ENCODE data around the gene FBXO36. TPM values are rescaled to one million over a fixed set of nuclear protein-coding genes. Genes with fewer than 3 reads are reported as not detected.
A peak's percentile ranks its signal among the peaks of the same experiment; 100 is the strongest.

Gene FBXO36
- total RNA-seq, 2 experiments from 2014 or later, result 0.71 to 1.1 TPM

- peak; percentile 83 for DNase-seq
- Mint-ChIP-seq H3K27ac (no peak overlapping the region), H3K4me3 (no peak overlapping the region), H3K4me1 (peaks cover 7% of the 10 kb centered on the region), H3K27me3 (no peaks in the 10 kb centered on the region), H3K9me3 (no peaks in the 10 kb centered on the region), H3K36me3 (ENCODE audit: low read depth) (no peaks in the 10 kb centered on the region)
- ChIA-PET CTCF (interaction anchor here (0.6 to 5.3 kb wide), 18 partner anchors 9 to 671 kb away, joined by 3 to 41 read pairs (median 4); partner anchors contain the start of gene SLC16A14), POLR2A (no interaction called here)
Observed at GRCh38 chr2:230007931-230008707, 85.8 kb downstream of the FBXO36 start.

DNA sequence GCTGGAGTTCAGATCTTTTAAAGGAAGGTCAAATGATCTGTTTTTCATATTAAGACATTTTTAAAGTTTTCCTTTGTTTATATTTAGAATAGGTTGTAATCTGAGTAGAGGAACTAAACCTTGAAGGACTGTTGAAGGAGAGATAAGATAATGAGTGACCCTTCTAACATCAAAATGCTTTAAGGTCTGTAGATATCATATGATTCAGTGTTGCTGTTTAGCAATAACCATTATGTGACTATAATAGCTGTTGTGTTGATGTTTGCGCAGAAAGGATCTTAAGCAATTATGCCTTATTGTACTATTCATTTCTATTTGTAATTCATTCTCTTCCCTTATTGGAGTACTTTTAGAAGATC, 86.4 kb downstream of the FBXO36 start:
- no peak overlapping the region for H3K27ac Mint-ChIP-seq
- H3K9me3 Mint-ChIP-seq, result no peaks in the 10 kb centered on the region

DNA sequence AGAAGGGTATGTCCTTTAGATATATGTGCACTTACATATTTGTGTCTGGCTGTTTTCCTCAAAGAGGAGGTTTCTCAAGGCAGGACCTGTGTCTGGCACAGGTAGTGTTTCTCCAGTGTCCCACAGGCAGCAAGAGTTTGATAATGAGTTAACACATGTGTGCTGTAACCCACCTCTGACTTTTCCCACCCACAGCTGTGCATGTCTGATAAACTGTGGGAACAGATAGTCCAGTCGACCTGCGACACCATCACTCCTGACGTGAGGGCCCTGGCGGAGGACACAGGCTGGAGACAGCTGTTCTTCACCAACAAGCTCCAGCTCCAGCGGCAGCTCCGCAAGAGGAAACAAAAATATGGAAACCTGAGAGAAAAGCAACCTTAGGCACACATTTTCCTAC, 88.2 kb downstream of the FBXO36 start:
- Mint-ChIP-seq H3K27ac (no peak overlapping the region), H3K4me3 (no peak overlapping the region), H3K36me3 (ENCODE audit: low read depth) (no peaks in the 10 kb centered on the region), H3K4me1 (peaks cover 7% of the 10 kb centered on the region), H3K9me3 (no peaks in the 10 kb centered on the region), H3K27me3 (no peaks in the 10 kb centered on the region)
- POLR2A ChIA-PET, result no interaction called here
- CTCF ChIA-PET, result interaction anchor here (1.1 to 3.3 kb wide), 3 partner anchors 12 to 148 kb away, joined by 3 to 41 read pairs (median 5); no protein-coding TSS in a partner anchor
- DNase-seq, result no peak

More for the DNA sequence above, 86.4 kb downstream of the FBXO36 start:
- CTCF ChIA-PET, result interaction anchor here (0.6 to 5.3 kb wide), 17 partner anchors 8 to 670 kb away, joined by 3 to 41 read pairs (median 4); partner anchors contain the start of gene SLC16A14
- POLR2A ChIA-PET, result no interaction called here
- Mint-ChIP-seq H3K27me3 (no peaks in the 10 kb centered on the region), H3K36me3 (ENCODE audit: low read depth) (no peaks in the 10 kb centered on the region), H3K4me1 (peaks cover 7% of the 10 kb centered on the region), H3K4me3 (no peak overlapping the region)
- DNase-seq, result no peak

DNA sequence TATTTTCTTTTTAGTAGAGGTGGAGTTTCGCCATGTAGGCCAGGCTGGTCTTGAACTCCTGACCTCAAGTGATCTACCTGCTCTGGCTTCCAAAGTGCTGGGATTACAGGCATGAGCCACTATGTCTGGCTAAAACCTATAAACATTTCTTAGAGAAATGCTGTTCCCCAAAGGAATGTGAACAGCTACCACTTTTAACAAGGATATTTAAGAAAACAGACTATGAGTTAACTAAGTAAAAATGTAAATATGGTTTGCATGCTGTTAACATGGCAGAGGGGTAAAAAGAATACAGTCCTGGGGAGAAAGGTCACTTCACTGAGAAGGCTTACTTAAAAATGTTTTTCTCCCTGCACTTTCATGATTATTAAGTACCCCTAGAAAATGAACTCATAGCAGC, 89.3 kb downstream of the FBXO36 start:
- no peaks in the 10 kb centered on the region for H3K9me3 Mint-ChIP-seq
- DNase-seq, result no peak
- ChIA-PET POLR2A (no interaction called here), CTCF (interaction anchor here (1.1 to 2.0 kb wide), 2 partner anchors 11 to 21 kb away, joined by 3 to 5 read pairs; no protein-coding TSS in a partner anchor)
- H3K27ac Mint-ChIP-seq, result no peak overlapping the region
- H3K4me1 Mint-ChIP-seq, result peaks cover 7% of the 10 kb centered on the region
- no peak overlapping the region for H3K4me3 Mint-ChIP-seq
- no peaks in the 10 kb centered on the region for H3K27me3 Mint-ChIP-seq
- H3K36me3 Mint-ChIP-seq (ENCODE audit: low read depth), result no peaks in the 10 kb centered on the region

GRCh38 chr2:230012267-230012884, 90.1 kb downstream of the FBXO36 start:
- H3K4me1 Mint-ChIP-seq, result peaks cover 7% of the 10 kb centered on the region
- no peaks in the 10 kb centered on the region for H3K9me3 Mint-ChIP-seq
- no peak overlapping the region for H3K27ac Mint-ChIP-seq
- no peaks in the 10 kb centered on the region for H3K27me3 Mint-ChIP-seq
- ChIA-PET CTCF (interaction anchor here (0.9 to 2.0 kb wide), 6 partner anchors 10 to 211 kb away, joined by 3 to 9 read pairs (median 4); no protein-coding TSS in a partner anchor), POLR2A (interaction anchor here (0.6 kb wide), 1 partner anchor 659 kb away, joined by 3 read pairs; no protein-coding TSS in a partner anchor)
- DNase-seq, result no peak
- H3K4me3 Mint-ChIP-seq, result no peak overlapping the region
- no peaks in the 10 kb centered on the region for H3K36me3 Mint-ChIP-seq (ENCODE audit: low read depth)

- H3K27ac Mint-ChIP-seq, result no peak overlapping the region
- ChIA-PET CTCF (interaction anchor here (0.7 to 1.0 kb wide), 4 partner anchors 9 to 1325 kb away, joined by 3 to 5 read pairs (median 3); no protein-coding TSS in a partner anchor), POLR2A (no interaction called here)
- no peaks in the 10 kb centered on the region for H3K4me1 Mint-ChIP-seq
- no peak overlapping the region for H3K4me3 Mint-ChIP-seq
- DNase-seq, result no peak
- no peaks in the 10 kb centered on the region for H3K36me3 Mint-ChIP-seq (ENCODE audit: low read depth)
- no peaks in the 10 kb centered on the region for H3K9me3 Mint-ChIP-seq
- H3K27me3 Mint-ChIP-seq, result no peaks in the 10 kb centered on the region
Observed at GRCh38 chr2:230016844-230017243, 94.5 kb downstream of the FBXO36 start.

- POLR2A ChIA-PET, result no interaction called here
Observed at GRCh38 chr2:230018153-230018552, 95.8 kb downstream of the FBXO36 start.

GRCh38 chr2:230019742-230020141, 97.4 kb downstream of the FBXO36 start:
- Mint-ChIP-seq H3K36me3 (ENCODE audit: low read depth) (no peaks in the 10 kb centered on the region), H3K4me3 (no peak overlapping the region), H3K4me1 (no peaks in the 10 kb centered on the region), H3K27ac (no peak overlapping the region), H3K9me3 (no peaks in the 10 kb centered on the region), H3K27me3 (peaks cover 2% of the 10 kb centered on the region)
- ChIA-PET CTCF (interaction anchor here (1.0 to 3.6 kb wide), 2 partner anchors 11 to 47 kb away, joined by 3 to 16 read pairs; no protein-coding TSS in a partner anchor), POLR2A (no interaction called here)
- DNase-seq, result no peak

More at GRCh38 chr2:230018153-230018552, 95.8 kb downstream of the FBXO36 start:
- CTCF ChIA-PET, result no interaction called here
- no peak for DNase-seq
- Mint-ChIP-seq H3K4me3 (no peak overlapping the region), H3K27me3 (peaks cover under 1% of the 10 kb centered on the region), H3K9me3 (no peaks in the 10 kb centered on the region), H3K4me1 (no peaks in the 10 kb centered on the region), H3K36me3 (ENCODE audit: low read depth) (no peaks in the 10 kb centered on the region), H3K27ac (no peak overlapping the region)

DNA sequence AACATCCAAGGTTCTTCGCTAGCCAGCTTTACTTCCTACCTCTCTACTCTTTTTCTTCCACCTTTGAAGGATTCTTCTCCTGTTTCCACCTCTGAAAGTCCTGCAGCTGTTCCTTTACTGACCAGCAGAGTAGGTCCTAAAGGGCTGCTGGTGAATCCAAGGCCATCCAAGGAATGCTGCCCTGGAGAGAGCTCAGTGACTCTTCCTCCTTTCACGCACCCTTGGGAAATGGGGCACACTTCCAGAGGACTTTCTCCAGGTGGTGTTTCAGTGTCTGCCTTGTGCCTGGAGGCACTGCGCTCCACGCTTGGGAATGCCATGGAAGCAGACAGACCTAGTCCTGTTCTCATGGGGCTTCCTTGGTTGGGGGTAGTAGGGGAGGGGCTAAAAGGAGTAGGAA, 101.0 kb downstream of the FBXO36 start:
- Mint-ChIP-seq H3K4me1 (no peaks in the 10 kb centered on the region), H3K4me3 (no peak overlapping the region), H3K27me3 (peaks cover 2% of the 10 kb centered on the region), H3K36me3 (ENCODE audit: low read depth) (no peaks in the 10 kb centered on the region), H3K9me3 (no peaks in the 10 kb centered on the region), H3K27ac (no peak overlapping the region)
- CTCF ChIA-PET, result interaction anchor here (0.9 to 3.6 kb wide), 4 partner anchors 11 to 137 kb away, joined by 3 to 16 read pairs (median 10); no protein-coding TSS in a partner anchor
- DNase-seq, result no peak
- POLR2A ChIA-PET, result no interaction called here

- no peaks in the 10 kb centered on the region for H3K9me3 Mint-ChIP-seq
- ChIA-PET POLR2A (no interaction called here), CTCF (interaction anchor here (1.3 kb wide), 1 partner anchor 25 kb away, joined by 3 read pairs; no protein-coding TSS in a partner anchor)
- DNase-seq, result no peak
- peaks cover 6% of the 10 kb centered on the region for H3K27me3 Mint-ChIP-seq
- no peak overlapping the region for H3K27ac Mint-ChIP-seq
- no peaks in the 10 kb centered on the region for H3K36me3 Mint-ChIP-seq (ENCODE audit: low read depth)
- no peak overlapping the region for H3K4me3 Mint-ChIP-seq
- H3K4me1 Mint-ChIP-seq, result no peaks in the 10 kb centered on the region
Observed at GRCh38 chr2:230042195-230042594, 119.9 kb downstream of the FBXO36 start.

- Mint-ChIP-seq H3K27ac (no peak overlapping the region), H3K36me3 (ENCODE audit: low read depth) (no peaks in the 10 kb centered on the region), H3K4me3 (no peak overlapping the region), H3K4me1 (no peaks in the 10 kb centered on the region), H3K9me3 (no peaks in the 10 kb centered on the region), H3K27me3 (peaks cover 6% of the 10 kb centered on the region)
- ChIA-PET POLR2A (no interaction called here), CTCF (no interaction called here)
- DNase-seq, result no peak
Observed at GRCh38 chr2:230043025-230043424, 120.7 kb downstream of the FBXO36 start.

DNA sequence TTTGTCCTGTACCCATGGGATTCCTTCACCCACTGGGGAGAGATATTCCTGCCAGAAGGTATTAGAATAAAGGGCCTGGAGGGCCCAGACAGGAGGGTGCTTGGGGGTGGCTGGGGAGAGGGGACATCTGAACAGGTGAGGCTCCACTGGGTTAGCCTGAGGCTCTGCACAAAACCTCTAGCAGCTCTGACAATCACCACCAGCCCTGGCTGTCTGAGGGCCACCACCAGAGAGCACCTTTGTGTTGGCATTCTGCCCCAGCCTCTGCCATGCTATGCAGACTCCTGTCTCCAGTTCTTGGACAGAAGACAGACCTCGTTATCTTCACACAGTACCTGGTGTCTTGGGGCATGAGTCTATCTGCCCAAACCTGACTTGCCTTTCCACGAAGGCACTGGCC, 121.2 kb downstream of the FBXO36 start:
- Mint-ChIP-seq H3K4me3 (no peak overlapping the region), H3K27me3 (peaks cover 6% of the 10 kb centered on the region), H3K9me3 (no peaks in the 10 kb centered on the region), H3K4me1 (no peaks in the 10 kb centered on the region), H3K36me3 (ENCODE audit: low read depth) (no peaks in the 10 kb centered on the region), H3K27ac (no peak overlapping the region)
- no peak for DNase-seq
- ChIA-PET CTCF (no interaction called here), POLR2A (no interaction called here)

DNA sequence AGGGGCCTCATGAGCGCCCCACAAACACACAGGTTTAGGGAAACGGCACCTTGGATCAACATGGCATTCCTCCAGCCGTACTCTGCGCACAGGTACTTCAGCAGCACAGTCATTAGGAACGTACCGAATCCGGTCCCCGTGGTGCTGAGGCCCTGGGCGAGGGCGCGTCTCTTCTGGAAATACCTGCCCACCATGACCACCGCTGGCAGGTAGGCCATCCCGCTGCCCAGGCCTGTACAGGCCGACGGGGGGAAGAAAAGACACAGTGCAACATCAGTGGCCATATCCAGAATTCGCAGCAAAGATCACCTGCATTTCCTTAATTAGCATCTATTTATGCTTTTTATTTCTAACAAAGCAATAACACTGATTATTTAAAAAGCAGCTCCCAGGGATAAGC, 124.2 kb downstream of the FBXO36 start:
- Mint-ChIP-seq H3K27ac (no peak overlapping the region), H3K4me3 (no peak overlapping the region), H3K27me3 (peaks cover 2% of the 10 kb centered on the region), H3K9me3 (no peaks in the 10 kb centered on the region), H3K36me3 (ENCODE audit: low read depth) (no peaks in the 10 kb centered on the region), H3K4me1 (no peaks in the 10 kb centered on the region)
- DNase-seq, result no peak
- ChIA-PET CTCF (no interaction called here), POLR2A (no interaction called here)

Data from activated CD4-positive, alpha-beta memory T cell treated with anti-CD3 and anti-CD28 coated beads, Interleukin-2, amount 10 ng/mL, durations not matched to agents 7 days and 5 days (primary cell).